Right atrium auricular region (tissue), 2 donors: Measurements from ENCODE around the gene BLTP2. TPM values are rescaled to one million over a fixed set of nuclear protein-coding genes. Genes with fewer than 3 reads are reported as not detected.
A peak's percentile ranks its signal among the peaks of the same experiment; 100 is the strongest.
"Not testable (repeated sequence)": the region's sequence is repeated elsewhere in the genome, so short reads cannot be mapped to it uniquely, and the experiment has no call there.

Experiments
- DNase-seq: peaks from one replicate; pipeline ENCODE4 v3.0.0-alpha.2; 2019; ENCODE audit warnings: low spot score
- H3K27ac ChIP-seq, 2 donors: fragments of 200-600 bp; sonication (generic); 1 replicate in 1 of 2; 2 replicates in 1 of 2; pipeline ENCODE4 v1.5.1; 2016 to 2019
- H3K27me3 ChIP-seq, 2 donors: fragments of 200-600 bp; sonication (generic); one replicate each; pipeline versions ENCODE4 v1.5.1 to v1.6.0; 2017 to 2019
- H3K36me3 ChIP-seq: fragments of 200-600 bp; sonication (generic); one replicate; pipeline ENCODE4 v1.5.1; 2016
- H3K4me1 ChIP-seq, 2 donors: fragments of 200-600 bp; sonication (generic); one replicate each; pipeline versions ENCODE4 v1.5.1 to v1.6.0; 2017 to 2019
- H3K4me3 ChIP-seq, 2 donors: fragments of 200-600 bp; sonication (generic); 1 replicate in 1 of 2; 2 replicates in 1 of 2; pipeline ENCODE4 v1.5.1; 2017 to 2019; ENCODE audit warnings: mild to moderate bottlenecking in 1 of 2, moderate library complexity in 1 of 2
- H3K9me3 ChIP-seq, 2 donors: fragments of 200-600 bp; sonication (generic); one replicate each; pipeline ENCODE4 v1.5.1; 2019
- total RNA-seq, 2 donors: library from RNA; depleted of rRNA; stranded (reverse); fragments of >200 nt; gene quantifications; one replicate each; pipeline ENCODE4 v1.1.0, GENCODE V29; 2016
- TF ChIP-seq, protein P1 (sequence below), 2 donors: fragments of 200-600 bp; sonication (generic); IDR thresholded peaks; one replicate each; pipeline ENCODE4 v1.5.1; 2019; ENCODE audit warnings: antibody characterized with exemption in 2 of 2

BLTP2 gene
- total RNA-seq, 2 donors from 2014 or later: 62.5 to 70.3 TPM

DNA sequence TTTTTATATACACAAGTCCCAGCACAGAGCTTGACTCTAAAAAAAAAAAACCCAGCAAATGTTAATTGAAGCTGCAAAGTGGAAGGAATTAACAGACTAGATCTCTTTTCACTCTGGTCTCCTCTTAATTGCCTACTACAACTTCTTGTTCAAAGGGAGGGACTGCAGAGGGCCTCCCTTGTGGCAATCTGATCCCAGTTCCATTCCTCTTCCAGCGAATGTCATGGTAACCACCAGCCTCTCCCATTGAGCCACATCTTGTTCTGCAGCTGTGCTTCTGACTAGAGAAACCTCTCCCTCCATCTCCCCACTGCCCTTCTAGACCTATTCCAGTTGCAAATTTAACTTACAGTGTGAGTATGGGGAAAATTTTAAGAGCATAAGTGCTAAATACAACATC, 22.9 kb upstream of the BLTP2 start:
- TF ChIP-seq, protein P1, sequence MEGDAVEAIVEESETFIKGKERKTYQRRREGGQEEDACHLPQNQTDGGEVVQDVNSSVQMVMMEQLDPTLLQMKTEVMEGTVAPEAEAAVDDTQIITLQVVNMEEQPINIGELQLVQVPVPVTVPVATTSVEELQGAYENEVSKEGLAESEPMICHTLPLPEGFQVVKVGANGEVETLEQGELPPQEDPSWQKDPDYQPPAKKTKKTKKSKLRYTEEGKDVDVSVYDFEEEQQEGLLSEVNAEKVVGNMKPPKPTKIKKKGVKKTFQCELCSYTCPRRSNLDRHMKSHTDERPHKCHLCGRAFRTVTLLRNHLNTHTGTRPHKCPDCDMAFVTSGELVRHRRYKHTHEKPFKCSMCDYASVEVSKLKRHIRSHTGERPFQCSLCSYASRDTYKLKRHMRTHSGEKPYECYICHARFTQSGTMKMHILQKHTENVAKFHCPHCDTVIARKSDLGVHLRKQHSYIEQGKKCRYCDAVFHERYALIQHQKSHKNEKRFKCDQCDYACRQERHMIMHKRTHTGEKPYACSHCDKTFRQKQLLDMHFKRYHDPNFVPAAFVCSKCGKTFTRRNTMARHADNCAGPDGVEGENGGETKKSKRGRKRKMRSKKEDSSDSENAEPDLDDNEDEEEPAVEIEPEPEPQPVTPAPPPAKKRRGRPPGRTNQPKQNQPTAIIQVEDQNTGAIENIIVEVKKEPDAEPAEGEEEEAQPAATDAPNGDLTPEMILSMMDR (IDR thresholded peaks at IDR 0.05): no peak
- Histone ChIP-seq H3K4me1 (peaks cover 0 to 17% of the 10 kb centered on the region in 2 donors), H3K9me3 (no peaks in the 10 kb centered on the region), H3K27ac (no peak overlapping the region), H3K27me3 (no peaks in the 10 kb centered on the region), H3K36me3 (peaks cover 42% of the 10 kb centered on the region), H3K4me3 (no peak overlapping the region)
- DNase-seq: no peak

DNA sequence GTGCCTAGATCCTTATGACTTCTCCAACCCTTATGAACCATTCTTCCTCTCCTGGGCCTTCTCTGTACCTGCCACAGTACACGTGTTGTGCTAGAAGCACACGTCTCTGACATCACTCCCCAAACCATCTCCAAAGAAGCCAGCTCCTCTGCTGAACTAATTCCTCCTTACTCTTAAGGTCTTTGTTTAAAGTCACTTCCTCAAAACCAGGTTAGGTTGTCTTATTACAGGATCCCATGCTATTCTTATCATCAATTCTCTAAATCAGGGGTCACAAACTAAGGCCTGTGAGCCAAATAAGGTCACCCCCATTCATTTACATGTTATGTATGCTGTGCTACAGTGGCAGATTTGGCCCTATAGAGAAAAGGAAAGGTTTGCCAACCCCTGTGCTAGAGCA, 21.0 kb upstream of the BLTP2 start:
- no peak overlapping the region for H3K27ac ChIP-seq
- TF ChIP-seq, protein P1 (IDR thresholded peaks at IDR 0.05): no peak
- H3K4me3 ChIP-seq: no peak overlapping the region
- DNase-seq: no peak
- H3K27me3 ChIP-seq: no peaks in the 10 kb centered on the region
- H3K36me3 ChIP-seq: peaks cover 23% of the 10 kb centered on the region
- H3K9me3 ChIP-seq: no peaks in the 10 kb centered on the region
- peaks cover 0 to 24% of the 10 kb centered on the region in 2 donors for H3K4me1 ChIP-seq

DNA sequence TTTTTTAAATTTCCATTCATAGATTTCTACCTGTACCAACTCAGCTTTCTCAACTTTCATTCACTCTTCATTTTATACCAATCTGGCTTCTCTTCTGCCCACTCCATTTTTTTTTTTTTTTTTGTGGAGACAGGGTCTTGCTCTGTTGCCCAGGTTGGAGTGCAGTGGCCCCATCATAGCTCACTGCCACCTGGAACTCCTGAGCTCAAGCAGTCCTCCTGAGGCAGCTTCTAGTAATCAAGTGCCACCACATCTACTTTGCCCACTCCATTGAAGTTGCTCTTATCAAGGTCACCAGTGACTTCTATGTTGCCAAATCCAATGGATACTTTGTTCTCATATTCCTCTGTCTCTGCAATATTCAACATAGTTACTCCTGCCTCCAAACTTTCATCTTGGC, 18.8 kb upstream of the BLTP2 start:
- H3K27me3 ChIP-seq: no peaks in the 10 kb centered on the region
- no peak for DNase-seq
- H3K9me3 ChIP-seq: no peaks in the 10 kb centered on the region
- peaks cover 21% of the 10 kb centered on the region for H3K36me3 ChIP-seq
- TF ChIP-seq, protein P1 (IDR thresholded peaks at IDR 0.05): no peak
- no peak overlapping the region for H3K4me3 ChIP-seq
- H3K27ac ChIP-seq: no peak overlapping the region
- H3K4me1 ChIP-seq: peaks cover 0 to 34% of the 10 kb centered on the region in 2 donors

DNA sequence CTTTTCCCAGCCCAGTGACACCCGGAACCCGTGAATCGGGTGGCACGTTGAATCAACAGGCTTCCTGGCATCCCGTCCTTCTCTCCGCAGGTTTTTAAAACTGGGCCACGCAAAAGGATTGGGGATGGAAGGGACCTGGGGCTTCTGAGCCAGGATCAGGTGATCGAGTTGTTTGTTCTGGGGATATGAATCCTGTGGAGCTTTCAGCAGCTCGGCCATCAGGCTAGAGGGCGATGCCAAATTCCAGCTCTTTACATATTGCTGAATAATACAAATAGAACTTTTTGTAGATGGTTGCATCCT, 17.5 kb upstream of the BLTP2 start:
- peak overlapping the region; percentile 88 to 91 for H3K4me3 ChIP-seq
- TF ChIP-seq, protein P1 (IDR thresholded peaks at IDR 0.05): no peak
- peaks cover 20% of the 10 kb centered on the region for H3K36me3 ChIP-seq

DNA sequence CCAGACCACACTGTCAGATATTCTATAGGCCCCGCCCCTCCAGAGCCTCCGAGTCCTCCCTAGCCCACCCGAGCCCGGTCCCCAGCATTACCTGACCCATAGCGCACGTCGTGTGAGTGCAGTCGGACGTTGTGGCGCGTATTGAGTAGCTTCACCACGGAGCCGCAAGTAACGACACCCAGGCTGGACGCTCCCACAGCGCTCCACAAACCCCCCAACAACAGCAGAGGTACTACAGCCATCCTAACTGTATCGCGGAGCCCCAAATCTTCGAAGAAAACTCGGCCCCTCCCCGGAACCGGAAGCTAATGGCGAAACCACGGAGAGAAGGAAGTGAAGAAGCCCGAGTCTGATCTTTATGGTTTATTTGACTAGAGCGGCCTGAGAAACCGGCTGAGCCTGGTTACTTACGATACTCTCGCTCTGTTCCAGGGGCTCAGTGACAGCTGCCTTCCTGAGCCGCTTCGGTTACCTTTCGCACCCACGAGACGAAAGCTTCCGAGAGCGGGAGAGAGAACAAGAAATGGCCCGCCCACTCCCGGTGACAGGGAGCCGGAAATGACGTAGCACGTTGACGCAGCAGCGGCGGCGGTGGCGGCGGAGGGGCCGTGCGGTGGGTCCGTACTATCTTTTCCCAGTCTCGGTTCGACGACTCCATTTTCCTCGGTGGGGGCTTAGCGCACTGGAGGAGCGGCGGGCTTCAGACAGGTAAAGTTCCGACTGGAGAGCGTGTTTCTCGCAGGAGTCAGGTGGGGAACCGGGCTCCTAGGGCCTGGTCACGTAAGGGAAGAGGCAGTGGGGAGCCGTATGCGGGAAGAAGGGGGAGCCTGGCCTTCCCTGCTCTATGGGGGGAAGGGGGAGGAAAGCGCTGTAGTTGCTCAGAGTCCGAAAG, 16.9 kb upstream of the BLTP2 start, which contains the start of the genes SDF2 and SUPT6H:
SDF2 (minus strand) TSS at position 272 of the 892 bp plus-strand sequence; CDS start at position 242, 30 bp downstream.
SUPT6H (plus strand) TSS at position 571 of the 892 bp plus-strand sequence. CDS start 11,197 bp downstream, outside the sequence.
- H3K27me3 ChIP-seq: no peaks in the 10 kb centered on the region
- H3K9me3 ChIP-seq: no peaks in the 10 kb centered on the region
- H3K27ac ChIP-seq: peak within 1 kb of the TSS; percentile 94 to 98
- TF ChIP-seq, protein P1 (IDR thresholded peaks at IDR 0.05): no peak
- peak; percentile 90 for DNase-seq
- peaks cover 0 to 34% of the 10 kb centered on the region in 2 donors for H3K4me1 ChIP-seq
- H3K4me3 ChIP-seq: peak within 1 kb of the TSS; percentile 88 to 91
- peaks cover 25% of the 10 kb centered on the region for H3K36me3 ChIP-seq

More for the DNA sequence above, 17.5 kb upstream of the BLTP2 start:
- Histone ChIP-seq H3K27ac (peak overlapping the region; percentile 94 to 98), H3K4me1 (peaks cover 0 to 34% of the 10 kb centered on the region in 2 donors), H3K27me3 (no peaks in the 10 kb centered on the region), H3K9me3 (no peaks in the 10 kb centered on the region)
- no peak for DNase-seq

DNA sequence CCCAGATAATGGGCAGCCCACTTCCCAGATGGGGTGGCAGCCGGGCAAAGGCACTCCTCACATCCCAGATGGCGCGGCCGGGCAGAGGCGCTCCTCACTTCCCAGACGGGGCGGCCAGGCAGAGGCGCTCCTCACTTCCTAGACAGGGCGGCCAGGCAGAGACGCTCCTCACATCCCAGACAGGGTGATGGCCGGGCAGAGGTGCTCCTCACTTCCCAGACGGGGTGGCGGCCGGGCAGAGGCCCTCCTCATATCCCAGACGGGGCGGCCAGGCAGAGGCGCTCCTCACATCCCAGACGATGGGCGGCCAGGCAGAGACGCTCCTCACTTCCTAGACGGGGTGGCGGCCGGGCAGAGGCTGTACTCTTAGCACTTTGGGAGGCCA, 14.5 kb upstream of the BLTP2 start:
- Histone ChIP-seq H3K4me1 (peaks cover 0 to 32% of the 10 kb centered on the region in 2 donors), H3K36me3 (peaks cover 20% of the 10 kb centered on the region)
- DNase-seq, H3K27me3 ChIP-seq, H3K27ac ChIP-seq, H3K9me3 ChIP-seq, H3K4me3 ChIP-seq: not testable (repeated sequence)

DNA sequence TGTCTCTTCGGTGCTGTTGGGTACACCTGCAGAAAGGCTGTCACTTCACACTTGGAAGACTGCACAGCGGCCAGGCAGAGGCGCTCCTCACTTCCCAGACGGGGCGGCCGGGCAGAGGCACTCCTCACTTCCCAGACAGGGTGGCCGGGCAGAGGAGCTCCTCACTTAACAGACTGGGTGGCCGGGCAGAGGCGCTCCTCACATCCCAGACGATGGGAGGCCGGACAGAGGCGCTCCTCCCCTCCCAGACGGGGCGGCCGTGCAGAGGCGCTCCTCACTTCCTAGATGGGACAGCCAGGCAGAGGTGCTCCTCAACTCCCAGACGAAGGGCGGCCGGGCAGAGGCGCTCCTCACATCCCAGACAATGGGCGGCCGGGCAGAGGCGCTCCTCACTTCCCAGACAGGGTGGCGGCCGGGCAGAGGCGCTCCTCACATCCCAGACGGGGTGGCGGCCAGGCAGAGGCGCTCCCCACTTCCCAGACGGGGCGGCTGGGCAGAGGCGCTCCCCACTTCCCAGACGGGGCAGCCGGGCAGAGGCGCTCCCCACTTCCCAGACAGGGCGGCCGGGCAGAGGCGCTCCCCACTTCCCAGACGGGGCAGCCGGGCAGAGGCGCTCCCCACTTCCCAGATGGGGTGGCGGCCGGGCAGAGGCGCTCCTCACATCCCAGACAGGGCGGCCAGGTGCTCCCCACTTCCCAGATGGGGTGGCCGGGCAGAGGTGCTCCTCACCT, 14.0 kb upstream of the BLTP2 start:
- H3K9me3 ChIP-seq, H3K27me3 ChIP-seq, DNase-seq, H3K4me3 ChIP-seq, H3K27ac ChIP-seq: not testable (repeated sequence)
- H3K36me3 ChIP-seq: peaks cover 20% of the 10 kb centered on the region
- peaks cover 0 to 27% of the 10 kb centered on the region in 2 donors for H3K4me1 ChIP-seq

DNA sequence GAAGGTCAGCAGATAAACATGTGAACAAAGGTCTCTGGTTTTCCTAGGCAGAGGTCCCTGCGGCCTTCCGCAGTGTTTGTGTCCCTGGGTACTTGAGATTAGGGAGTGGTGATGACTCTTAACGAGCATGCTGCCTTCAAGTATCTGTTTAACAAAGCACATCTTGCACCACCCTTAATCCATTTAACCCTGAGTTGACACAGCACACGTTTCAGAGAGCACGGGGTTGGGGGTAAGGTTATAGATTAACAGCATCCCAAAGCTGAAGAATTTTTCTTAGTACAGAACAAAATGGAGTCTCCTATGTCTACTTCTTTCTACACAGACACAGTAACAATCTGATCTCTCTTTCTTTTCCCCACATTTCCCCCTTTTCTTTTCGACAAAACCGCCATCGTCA, 13.4 kb upstream of the BLTP2 start:
- not testable (repeated sequence) for DNase-seq, H3K27me3 ChIP-seq, H3K4me3 ChIP-seq, H3K9me3 ChIP-seq, H3K27ac ChIP-seq
- H3K4me1 ChIP-seq: peaks cover 0 to 22% of the 10 kb centered on the region in 2 donors
- H3K36me3 ChIP-seq: peaks cover 20% of the 10 kb centered on the region
